MM.1S (cell line): ENCODE results near the gene EPYC.

ENCODE experiments used
- CTCF ChIP-seq: fragments of 300-600 bp; sonication (generic); IDR thresholded peaks from 2 replicates; pipeline ENCODE4 v1.5.1; 2016; ENCODE audit warnings: antibody characterized with exemption, low read length, mixed read lengths
- EZH2 ChIP-seq: fragments of 300-600 bp; sonication (generic); optimal IDR thresholded peaks from 2 replicates; pipeline ENCODE3; 2017; ENCODE audit warnings: low read depth, mild to moderate bottlenecking, antibody characterized with exemption, low read length, mixed read lengths
- EZH2phosphoT487 ChIP-seq: fragments of 300-600 bp; sonication (generic); IDR thresholded peaks from 2 replicates; pipeline ENCODE4 v1.6.1; 2018; ENCODE audit warnings: antibody characterized with exemption, low read length

DNA sequence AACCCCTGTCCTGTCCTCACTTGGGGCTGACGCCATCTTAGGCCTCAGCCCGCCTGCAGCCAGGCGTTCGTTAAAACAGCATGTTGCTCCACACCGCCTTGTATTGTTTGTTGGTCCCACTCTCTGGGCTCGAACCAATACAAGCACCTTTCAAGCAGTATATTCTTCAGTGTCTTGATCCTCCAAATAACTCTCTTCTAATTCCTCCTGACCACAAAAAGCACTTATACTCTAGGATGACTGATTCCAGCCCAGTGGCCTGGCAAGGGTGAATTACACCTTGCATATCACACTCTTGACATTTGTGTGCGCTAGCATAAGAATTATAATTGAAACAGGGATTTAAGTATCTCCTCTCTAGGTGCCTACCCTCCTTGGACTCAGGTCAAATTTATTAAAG, 56.9 kb downstream of the EPYC start:
- TF ChIP-seq EZH2 (no peak), EZH2phosphoT487 (no peak), CTCF (no peak)
